ENCODE results near the gene PBXIP1. TPM values are rescaled to one million over a fixed set of nuclear protein-coding genes. Genes with fewer than 3 reads are reported as not detected.
A peak's percentile ranks its signal among the peaks of the same experiment; 100 is the strongest.

PBXIP1 gene
- total and polyA plus RNA-seq, 2 experiments from 2014 or later: 26.4 to 70.4 TPM

DNA sequence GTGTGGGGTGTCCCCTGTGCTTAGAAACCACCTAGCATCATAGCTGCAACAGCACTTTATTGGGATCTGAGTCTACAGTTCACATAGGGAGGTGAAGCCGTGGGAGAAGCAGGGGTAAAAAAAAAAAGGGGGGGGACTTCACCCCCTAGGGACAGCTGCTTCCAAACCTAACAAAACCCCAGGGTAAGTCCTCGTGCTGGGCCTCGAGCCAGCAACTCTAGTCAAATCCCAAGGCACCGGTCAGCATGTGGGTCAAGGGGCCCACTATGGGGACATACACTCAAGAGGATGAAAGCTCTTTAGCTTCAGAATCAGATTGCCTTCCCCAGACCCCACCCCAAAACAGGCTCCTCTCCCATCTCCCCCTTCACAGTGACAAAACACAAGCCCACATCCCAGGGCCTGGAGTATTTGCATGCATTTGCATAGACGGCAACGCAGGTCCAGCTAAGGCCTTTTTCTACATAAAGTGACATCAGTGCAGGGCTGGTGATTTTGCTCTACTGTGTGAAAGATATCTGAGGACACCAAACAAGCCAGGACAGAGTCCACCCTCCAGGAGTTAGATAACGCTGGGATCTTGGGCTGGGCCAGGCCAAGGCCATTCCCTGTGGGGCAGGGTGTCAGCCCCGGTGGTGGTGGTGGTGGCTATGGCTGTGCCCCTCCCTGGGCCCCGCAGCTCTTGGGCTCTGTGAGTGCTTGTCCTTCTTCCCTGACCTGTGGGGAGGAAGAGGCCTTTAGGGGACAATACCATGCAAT lies 11.3 kb downstream of the PBXIP1 start:
- 57% methylated on average over 9 of the region's 9 CpGs for WGBS, 2 experiments (ENCODE audit: low coverage in 1 of 2, low lambda C conversion rate in 2 of 2, missing lambda C conversion rate in 2 of 2)
- no peak overlapping the region for H2AFZ ChIP-seq
- H3K4me3 ChIP-seq: no peak overlapping the region
- no peaks in the 10 kb centered on the region for H3K4me1 ChIP-seq (ENCODE audit: insufficient read depth)
- H3K9me3 ChIP-seq (ENCODE audit: low read depth): no peaks in the 10 kb centered on the region
- H3K36me3 ChIP-seq (ENCODE audit: low read depth): no peaks in the 10 kb centered on the region
- no peak for DNase-seq
- no peak overlapping the region for H3K9ac ChIP-seq
- H3K4me2 ChIP-seq (ENCODE audit: unreplicated experiment): no peak overlapping the region
- H3K27me3 ChIP-seq (replicated peaks; ENCODE audit: insufficient read depth): no peaks in the 10 kb centered on the region
- no peaks in the 10 kb centered on the region for H3K9me2 ChIP-seq (ENCODE audit: insufficient read depth)
- in situ Hi-C loops (cut with MboI): no loop called here
- no peaks in the 10 kb centered on the region for H3F3A ChIP-seq (ENCODE audit: insufficient read depth)
- TF ChIP-seq EZH2 (IDR thresholded peaks at IDR 0.05; ENCODE audit: insufficient read depth, poor library complexity, severe bottlenecking): no peak
- TF ChIP-seq EZH2phosphoT487 (IDR thresholded peaks at IDR 0.05; ENCODE audit: insufficient read depth, low read depth): no peak
- H3K27ac ChIP-seq: no peak overlapping the region
- no peaks in the 10 kb centered on the region for H4K20me1 ChIP-seq (ENCODE audit: insufficient read depth)
- H3K79me2 ChIP-seq (ENCODE audit: insufficient read depth): no peaks in the 10 kb centered on the region

DNA sequence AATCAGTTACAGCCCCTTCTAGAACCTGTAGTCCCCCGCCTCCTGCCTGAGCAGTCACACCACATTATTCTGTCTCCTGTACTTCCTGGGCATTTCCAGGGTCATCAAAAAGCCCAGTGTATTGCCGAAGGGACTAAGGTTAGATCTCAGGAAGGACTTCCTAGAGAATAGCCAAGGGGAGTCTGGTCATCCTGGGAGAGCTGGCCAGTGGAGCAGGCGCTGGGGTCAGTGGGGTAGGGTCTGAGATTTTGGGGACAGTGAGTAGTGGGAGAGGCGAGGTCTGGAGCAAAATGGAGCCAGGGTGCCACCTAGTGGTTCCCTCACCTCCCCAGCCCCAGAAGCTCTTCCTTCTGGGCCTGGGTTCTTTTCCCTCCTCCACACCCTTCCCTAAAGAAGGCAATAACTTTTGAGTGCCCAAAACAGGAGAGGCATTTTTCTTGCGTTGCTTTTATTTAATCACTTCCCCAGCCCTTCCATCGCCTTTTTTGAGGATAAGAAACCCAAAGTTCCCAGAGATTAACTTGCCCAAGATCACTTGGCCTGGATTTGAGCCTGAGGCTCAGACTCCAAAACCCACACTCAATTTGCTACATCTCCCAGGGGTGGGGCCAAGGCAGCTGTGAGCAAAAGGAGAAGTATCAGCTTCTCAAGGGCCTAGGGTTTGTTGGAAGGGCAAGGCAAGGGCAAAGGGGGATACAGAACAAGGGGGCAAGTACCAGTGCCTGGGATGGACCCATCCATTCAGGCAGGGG lies 12.1 kb downstream of the PBXIP1 start:
- no peaks in the 10 kb centered on the region for H3K79me2 ChIP-seq (ENCODE audit: insufficient read depth)
- H3K4me1 ChIP-seq (ENCODE audit: insufficient read depth): no peaks in the 10 kb centered on the region
- no peaks in the 10 kb centered on the region for H3K27me3 ChIP-seq (replicated peaks; ENCODE audit: insufficient read depth)
- H3K36me3 ChIP-seq (ENCODE audit: low read depth): no peaks in the 10 kb centered on the region
- H3K27ac ChIP-seq: no peak overlapping the region
- H3K4me3 ChIP-seq: no peak overlapping the region
- H2AFZ ChIP-seq: no peak overlapping the region
- H3K9me3 ChIP-seq (ENCODE audit: low read depth): no peaks in the 10 kb centered on the region
- DNase-seq: peak; percentile 48
- H4K20me1 ChIP-seq (ENCODE audit: insufficient read depth): no peaks in the 10 kb centered on the region
- no peaks in the 10 kb centered on the region for H3K9me2 ChIP-seq (ENCODE audit: insufficient read depth)
- no peak overlapping the region for H3K4me2 ChIP-seq (ENCODE audit: unreplicated experiment)
- no peaks in the 10 kb centered on the region; the same call in 1 of the 2 replicates for H3F3A ChIP-seq (ENCODE audit: insufficient read depth)
- no peak for TF ChIP-seq EZH2 (IDR thresholded peaks at IDR 0.05; ENCODE audit: insufficient read depth, poor library complexity, severe bottlenecking)
- no peak for TF ChIP-seq EZH2phosphoT487 (IDR thresholded peaks at IDR 0.05; ENCODE audit: insufficient read depth, low read depth)
- in situ Hi-C loops (cut with MboI): no loop called here
- 27 to 30% methylated on average over 6 of the region's 6 CpGs for WGBS, 2 experiments (ENCODE audit: low coverage in 1 of 2, low lambda C conversion rate in 2 of 2, missing lambda C conversion rate in 2 of 2)
- H3K9ac ChIP-seq: no peak overlapping the region

DNA sequence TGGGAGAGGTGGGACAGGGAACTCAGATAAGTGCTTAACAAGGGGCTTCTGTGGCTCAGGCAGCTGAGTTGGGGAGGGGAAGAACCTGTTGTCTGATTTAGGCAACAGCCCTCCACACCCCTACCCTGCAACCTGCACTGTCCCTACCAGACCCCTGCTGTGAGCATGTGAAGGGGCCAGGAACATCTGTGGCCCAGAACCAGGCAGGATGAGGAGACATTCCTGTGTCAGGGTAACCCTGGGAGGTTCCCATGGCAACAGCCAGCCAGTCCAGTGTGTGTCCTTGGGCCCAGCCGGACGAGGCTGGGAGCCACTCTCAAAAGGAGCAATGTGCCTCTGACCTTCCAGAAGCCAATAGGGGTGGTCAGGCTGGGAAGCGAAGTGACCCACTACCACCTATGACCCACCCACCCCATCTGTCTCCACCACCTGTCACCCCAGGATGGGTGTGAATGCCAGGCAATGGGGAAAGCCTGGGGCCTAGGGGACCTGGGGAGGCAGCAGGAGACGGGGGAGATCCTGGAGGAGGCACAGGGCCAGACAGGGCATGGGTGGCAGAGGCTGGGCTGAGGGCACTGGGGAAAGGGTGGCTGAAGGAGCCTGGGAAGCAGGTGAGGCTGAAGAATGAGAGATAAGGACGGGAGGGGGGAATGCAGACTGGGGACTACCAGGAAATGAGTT lies 14.4 kb downstream of the PBXIP1 start:
- H3K27me3 ChIP-seq (replicated peaks; ENCODE audit: insufficient read depth): no peaks in the 10 kb centered on the region
- TF ChIP-seq EZH2 (IDR thresholded peaks at IDR 0.05; ENCODE audit: insufficient read depth, poor library complexity, severe bottlenecking) (no peak), EZH2phosphoT487 (IDR thresholded peaks at IDR 0.05; ENCODE audit: insufficient read depth, low read depth) (no peak)

DNA sequence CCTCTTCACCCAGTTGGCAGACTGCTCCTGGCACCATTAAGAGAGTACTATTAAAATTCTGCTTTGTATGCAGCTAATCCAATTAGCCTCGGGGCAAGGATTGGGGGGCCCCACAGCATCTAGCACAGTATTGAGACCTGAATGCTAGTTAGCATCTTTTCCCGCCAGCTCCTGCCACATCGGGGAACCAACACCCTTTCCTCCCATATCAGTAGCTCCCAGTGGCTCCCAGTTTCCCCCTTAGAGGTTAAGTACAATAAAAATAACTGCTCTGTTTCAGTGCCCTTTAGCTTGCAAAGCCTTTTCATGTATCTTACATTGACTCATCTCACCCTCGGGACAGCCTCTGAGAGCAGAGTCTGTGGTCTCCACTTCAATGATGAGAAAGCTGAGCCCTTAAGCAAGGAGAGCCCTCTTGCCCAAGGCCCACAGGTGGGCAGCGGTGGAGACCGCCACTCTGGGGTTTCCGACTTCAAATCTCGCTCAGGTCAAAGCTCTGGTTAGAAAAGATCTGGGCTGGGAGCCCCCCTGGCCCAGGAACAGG lies 15.2 kb downstream of the PBXIP1 start:
- no peak overlapping the region for H2AFZ ChIP-seq
- no peak overlapping the region for H3K4me3 ChIP-seq
- H3K36me3 ChIP-seq (ENCODE audit: low read depth): no peaks in the 10 kb centered on the region
- peaks cover 3% of the 10 kb centered on the region; the same call in 1 of the 2 replicates for H3K79me2 ChIP-seq (ENCODE audit: insufficient read depth)
- no peaks in the 10 kb centered on the region for H3K27me3 ChIP-seq (replicated peaks; ENCODE audit: insufficient read depth)
- in situ Hi-C loops (cut with MboI): no loop called here
- 77 to 80% methylated on average over 8 of the region's 8 CpGs for WGBS, 2 experiments (ENCODE audit: low coverage in 1 of 2, low lambda C conversion rate in 2 of 2, missing lambda C conversion rate in 2 of 2)
- H3K4me2 ChIP-seq (ENCODE audit: unreplicated experiment): no peak overlapping the region
- no peak for DNase-seq
- no peak overlapping the region for H3K9ac ChIP-seq
- H3K27ac ChIP-seq: no peak overlapping the region
- no peaks in the 10 kb centered on the region for H3K9me3 ChIP-seq (ENCODE audit: low read depth)
- no peaks in the 10 kb centered on the region for H4K20me1 ChIP-seq (ENCODE audit: insufficient read depth)
- H3K4me1 ChIP-seq (ENCODE audit: insufficient read depth): peaks cover 14% of the 10 kb centered on the region
- H3F3A ChIP-seq (ENCODE audit: insufficient read depth): peaks cover 16% of the 10 kb centered on the region
- TF ChIP-seq EZH2 (IDR thresholded peaks at IDR 0.05; ENCODE audit: insufficient read depth, poor library complexity, severe bottlenecking): no peak
- TF ChIP-seq EZH2phosphoT487 (IDR thresholded peaks at IDR 0.05; ENCODE audit: insufficient read depth, low read depth): no peak
- no peaks in the 10 kb centered on the region for H3K9me2 ChIP-seq (ENCODE audit: insufficient read depth)

More for the DNA sequence above, 14.4 kb downstream of the PBXIP1 start:
- Histone ChIP-seq H3K9ac (no peak overlapping the region), H4K20me1 (ENCODE audit: insufficient read depth) (no peaks in the 10 kb centered on the region), H3K4me1 (ENCODE audit: insufficient read depth) (peaks cover 9% of the 10 kb centered on the region), H3K27ac (no peak overlapping the region), H2AFZ (no peak overlapping the region), H3K36me3 (ENCODE audit: low read depth) (no peaks in the 10 kb centered on the region), H3K4me3 (no peak overlapping the region), H3K9me2 (ENCODE audit: insufficient read depth) (no peaks in the 10 kb centered on the region), H3F3A (ENCODE audit: insufficient read depth) (peaks cover 16% of the 10 kb centered on the region), H3K79me2 (ENCODE audit: insufficient read depth) (no peaks in the 10 kb centered on the region), H3K9me3 (ENCODE audit: low read depth) (no peaks in the 10 kb centered on the region), H3K4me2 (ENCODE audit: unreplicated experiment) (no peak overlapping the region)
- in situ Hi-C loops (cut with MboI): no loop called here
- DNase-seq: no peak
- WGBS, 2 experiments (ENCODE audit: low coverage in 1 of 2, low lambda C conversion rate in 2 of 2, missing lambda C conversion rate in 2 of 2): 67 to 69% methylated on average over 4 to 5 of the region's 5 CpGs

All from GM23248 (cell line).